HepG2 (cell line): Measurements from ENCODE around the gene RPS27A. TPM values are rescaled to one million over a fixed set of nuclear protein-coding genes. Genes with fewer than 3 reads are reported as not detected.

Source experiments
- CBX2 ChIP-seq, 2 experiments: fragments of 200-600 bp in 1 of 2; sonication (generic); formaldehyde crosslinking in 1 of 2; IDR thresholded peaks; 2 replicates each; pipeline versions ENCODE4 v1.7.0 to v1.8.1; 2018 to 2022; ENCODE audit warnings: low read depth in 2 of 2, low read length in 1 of 2, mild to moderate bottlenecking in 1 of 2, missing genetic modification reagents in 1 of 2
- EZH2 ChIP-seq: conservative IDR thresholded peaks from 2 replicates; pipeline ENCODE4 v1.6.1; 2012; ENCODE audit warnings: mild to moderate bottlenecking, low read depth, low read length, moderate library complexity
- FOXC1 ChIP-seq: sonication (generic); formaldehyde crosslinking; IDR thresholded peaks from 2 replicates; pipeline ENCODE4 v1.8.0; 2022; ENCODE audit warnings: mild to moderate bottlenecking, missing genetic modification reagents, borderline replicate concordance
- MIER3 ChIP-seq: IDR thresholded peaks from 2 replicates; pipeline ENCODE4 v1.6.1; 2016; ENCODE audit warnings: missing compliant biosample characterization, borderline replicate concordance
- PCBP1 ChIP-seq: fragments of 200-400 bp; formaldehyde crosslinking; IDR thresholded peaks from 2 replicates; pipeline ENCODE4 v1.6.1; 2017; ENCODE audit warnings: mild to moderate bottlenecking, low read depth, low read length, borderline replicate concordance
- PRMT3 ChIP-seq: sonication (generic); formaldehyde crosslinking; IDR thresholded peaks from 2 replicates; pipeline ENCODE4 v1.8.1; 2022; ENCODE audit warnings: low read depth, mild to moderate bottlenecking, moderate library complexity, missing genetic modification reagents, borderline replicate concordance
- SMAD1 ChIP-seq: sonication (generic); formaldehyde crosslinking; IDR thresholded peaks from 2 replicates; pipeline ENCODE4 v1.4.0; 2020; ENCODE audit warnings: missing genetic modification reagents, low read depth, mild to moderate bottlenecking, borderline replicate concordance
- SMAD3 ChIP-seq: sonication (generic); formaldehyde crosslinking; IDR thresholded peaks from 2 replicates; pipeline ENCODE4 v1.4.0; 2020; ENCODE audit warnings: missing genetic modification reagents
- TBL1XR1 ChIP-seq: fragments of 150-350 bp; IDR thresholded peaks from 2 replicates; pipeline ENCODE4 v1.6.1; 2014; ENCODE audit warnings: borderline replicate concordance, low read length; ENCODE audit not compliant: partially characterized antibody
- TCF12 ChIP-seq, 2 experiments: fragments of 450-650 bp in 1 of 2; sonication (generic) in 1 of 2; formaldehyde crosslinking in 1 of 2; IDR thresholded peaks; 2 replicates each; pipeline versions ENCODE4 v1.6.1 to v1.8.0; 2017 to 2022; ENCODE audit warnings: antibody characterized with exemption in 1 of 2, mild to moderate bottlenecking in 1 of 2, missing genetic modification reagents in 1 of 2, moderate library complexity in 1 of 2
- TOPORS ChIP-seq: sonication (generic); formaldehyde crosslinking; IDR thresholded peaks from 2 replicates; pipeline ENCODE4 v1.8.0; 2023; ENCODE audit warnings: mild to moderate bottlenecking, missing genetic modification reagents
- ZNF616 ChIP-seq: sonication (generic); formaldehyde crosslinking; IDR thresholded peaks from 2 replicates; pipeline ENCODE4 v1.5.0; 2020; ENCODE audit warnings: low read depth, mild to moderate bottlenecking, missing genetic modification reagents
- ZNF709 ChIP-seq: sonication (generic); formaldehyde crosslinking; IDR thresholded peaks from 2 replicates; pipeline ENCODE4 v1.5.0; 2020; ENCODE audit warnings: mild to moderate bottlenecking, missing genetic modification reagents
- polyA plus RNA-seq, 8 experiments: library from polyadenylated mRNA; depleted of rRNA in 3 of 8; stranded (reverse) in 7 of 8; unstranded in 1 of 8; fragments of >200 nt; fragmentation: Illumina TruSeq in 4 of 8; extraction: Trizol in 4 of 8; gene quantifications; 2 replicates each; pipeline versions ENCODE4 v1.2.1 to v1.2.3, GENCODE V29; 2011 to 2016; ENCODE audit warnings: low read depth in 4 of 8, missing spikeins in 1 of 8, mixed read lengths in 1 of 8; ENCODE audit not compliant: insufficient read depth in 1 of 8
- total RNA-seq, 5 experiments: library from RNA; depleted of rRNA; stranded (reverse); fragments of >200 nt; fragmentation: Illumina TruSeq; extraction: Trizol; gene quantifications; 2 replicates each; pipeline ENCODE4 v1.2.3, GENCODE V29; 2016; ENCODE audit warnings: low read depth in 1 of 5
- TF ChIP-seq, protein P1 (sequence below), 2 experiments: fragments of 450-650 bp in 1 of 2; sonication (generic) in 1 of 2; formaldehyde crosslinking in 1 of 2; IDR thresholded peaks; 2 replicates each; pipeline versions ENCODE4 v1.6.1 to v1.8.0; 2016 to 2022; ENCODE audit warnings: antibody characterized with exemption in 1 of 2, mild to moderate bottlenecking in 1 of 2, missing genetic modification reagents in 1 of 2
- TF ChIP-seq, protein P2 (sequence below): sonication (generic); formaldehyde crosslinking; IDR thresholded peaks from 2 replicates; pipeline ENCODE4 v1.8.0; 2022; ENCODE audit warnings: missing genetic modification reagents, low read depth, mild to moderate bottlenecking, borderline replicate concordance
- TF ChIP-seq, protein P3 (sequence below): sonication (generic); formaldehyde crosslinking; IDR thresholded peaks from 2 replicates; pipeline ENCODE4 v1.8.0; 2023; ENCODE audit warnings: mild to moderate bottlenecking, missing genetic modification reagents

Gene RPS27A
- total and polyA plus RNA-seq, 2 of the 13 experiments (the other 11 are each of a cell fraction or from before 2014, with no cell fraction given): 2,779 to 3,269 TPM

DNA sequence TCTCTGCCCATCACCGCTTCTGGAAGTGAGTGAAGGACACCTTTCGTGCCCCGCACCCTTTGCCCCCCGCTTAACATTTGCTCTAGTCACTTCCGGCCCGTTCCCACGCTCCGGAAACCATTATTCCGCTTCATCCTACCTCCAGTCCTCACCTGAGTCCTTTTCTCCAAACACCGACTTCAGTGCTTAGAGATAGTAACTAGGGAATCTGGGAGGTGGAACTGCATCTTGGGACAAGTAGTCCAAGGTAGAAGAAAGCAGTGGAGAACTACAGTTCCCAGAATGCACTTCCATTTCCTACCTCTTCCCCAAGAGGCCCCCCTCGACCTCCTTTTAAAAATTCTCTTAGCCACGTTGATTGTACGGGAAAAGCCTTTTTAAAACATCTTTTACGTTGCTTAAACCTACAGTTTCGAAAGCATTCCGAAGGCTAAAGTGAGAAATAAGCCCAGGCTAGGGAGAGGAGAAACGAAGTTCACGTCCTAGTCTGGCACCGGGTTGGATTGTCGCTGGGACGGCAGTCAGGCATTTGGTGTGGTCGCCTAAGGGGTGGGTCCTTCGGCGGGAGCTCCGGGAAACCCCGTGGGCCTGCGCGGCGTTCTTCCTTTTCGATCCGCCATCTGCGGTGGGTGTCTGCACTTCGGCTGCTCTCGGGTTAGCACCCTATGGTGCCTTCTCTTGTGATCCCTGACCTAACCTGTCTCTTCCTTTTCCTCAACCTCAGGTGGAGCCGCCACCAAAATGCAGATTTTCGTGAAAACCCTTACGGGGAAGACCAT lies at the start of gene RPS27A, which contains the start of gene CLHC1 (continued):
- TF ChIP-seq TCF12 (IDR thresholded peaks at IDR 0.05) (no peak), TCF12 (CRISPR knock-in tag; IDR thresholded peaks at IDR 0.05) (peak; percentile 19; the same call in 1 of the 2 replicates), TBL1XR1 (no peak), TOPORS (CRISPR knock-in tag) (peak; percentile 61; the same call in 1 of the 2 replicates), CBX2 (IDR thresholded peaks at IDR 0.05; ENCODE audit: low read depth, low read length) (no peak), CBX2 (CRISPR knock-in tag; IDR thresholded peaks at IDR 0.05; ENCODE audit: low read depth) (no peak), EZH2 (no peak), ZNF616 (CRISPR knock-in tag) (no peak), SMAD1 (CRISPR knock-in tag) (peak; percentile 89), SMAD3 (CRISPR knock-in tag) (peak; percentile 40; the same call in 1 of the 2 replicates), PRMT3 (CRISPR knock-in tag) (peak; percentile 81), MIER3 (CRISPR knock-in tag) (peak; percentile 25; the same call in 1 of the 2 replicates), PCBP1 (no peak), FOXC1 (no peak; the same call in 1 of the 2 replicates), ZNF709 (CRISPR knock-in tag) (peak; percentile 88)
- TF ChIP-seq, protein P1, sequence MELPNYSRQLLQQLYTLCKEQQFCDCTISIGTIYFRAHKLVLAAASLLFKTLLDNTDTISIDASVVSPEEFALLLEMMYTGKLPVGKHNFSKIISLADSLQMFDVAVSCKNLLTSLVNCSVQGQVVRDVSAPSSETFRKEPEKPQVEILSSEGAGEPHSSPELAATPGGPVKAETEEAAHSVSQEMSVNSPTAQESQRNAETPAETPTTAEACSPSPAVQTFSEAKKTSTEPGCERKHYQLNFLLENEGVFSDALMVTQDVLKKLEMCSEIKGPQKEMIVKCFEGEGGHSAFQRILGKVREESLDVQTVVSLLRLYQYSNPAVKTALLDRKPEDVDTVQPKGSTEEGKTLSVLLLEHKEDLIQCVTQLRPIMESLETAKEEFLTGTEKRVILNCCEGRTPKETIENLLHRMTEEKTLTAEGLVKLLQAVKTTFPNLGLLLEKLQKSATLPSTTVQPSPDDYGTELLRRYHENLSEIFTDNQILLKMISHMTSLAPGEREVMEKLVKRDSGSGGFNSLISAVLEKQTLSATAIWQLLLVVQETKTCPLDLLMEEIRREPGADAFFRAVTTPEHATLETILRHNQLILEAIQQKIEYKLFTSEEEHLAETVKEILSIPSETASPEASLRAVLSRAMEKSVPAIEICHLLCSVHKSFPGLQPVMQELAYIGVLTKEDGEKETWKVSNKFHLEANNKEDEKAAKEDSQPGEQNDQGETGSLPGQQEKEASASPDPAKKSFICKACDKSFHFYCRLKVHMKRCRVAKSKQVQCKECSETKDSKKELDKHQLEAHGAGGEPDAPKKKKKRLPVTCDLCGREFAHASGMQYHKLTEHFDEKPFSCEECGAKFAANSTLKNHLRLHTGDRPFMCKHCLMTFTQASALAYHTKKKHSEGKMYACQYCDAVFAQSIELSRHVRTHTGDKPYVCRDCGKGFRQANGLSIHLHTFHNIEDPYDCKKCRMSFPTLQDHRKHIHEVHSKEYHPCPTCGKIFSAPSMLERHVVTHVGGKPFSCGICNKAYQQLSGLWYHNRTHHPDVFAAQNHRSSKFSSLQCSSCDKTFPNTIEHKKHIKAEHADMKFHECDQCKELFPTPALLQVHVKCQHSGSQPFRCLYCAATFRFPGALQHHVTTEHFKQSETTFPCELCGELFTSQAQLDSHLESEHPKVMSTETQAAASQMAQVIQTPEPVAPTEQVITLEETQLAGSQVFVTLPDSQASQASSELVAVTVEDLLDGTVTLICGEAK (IDR thresholded peaks at IDR 0.05): peak; percentile 22; the same call in 1 of the 2 replicates
- TF ChIP-seq, protein P1 (CRISPR knock-in tag; IDR thresholded peaks at IDR 0.05): peak; percentile 47
- TF ChIP-seq, protein P2, sequence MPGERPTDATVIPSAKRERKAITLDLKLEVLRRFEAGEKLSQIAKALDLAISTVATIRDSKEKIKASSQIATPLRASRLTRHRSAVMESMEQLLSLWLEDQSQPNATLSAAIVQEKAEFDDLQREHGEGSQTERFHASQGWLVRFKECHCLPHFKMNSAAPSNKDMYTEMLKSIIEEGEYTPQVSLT (CRISPR knock-in tag): no peak; the same call in 1 of the 2 replicates
- TF ChIP-seq, protein P3, sequence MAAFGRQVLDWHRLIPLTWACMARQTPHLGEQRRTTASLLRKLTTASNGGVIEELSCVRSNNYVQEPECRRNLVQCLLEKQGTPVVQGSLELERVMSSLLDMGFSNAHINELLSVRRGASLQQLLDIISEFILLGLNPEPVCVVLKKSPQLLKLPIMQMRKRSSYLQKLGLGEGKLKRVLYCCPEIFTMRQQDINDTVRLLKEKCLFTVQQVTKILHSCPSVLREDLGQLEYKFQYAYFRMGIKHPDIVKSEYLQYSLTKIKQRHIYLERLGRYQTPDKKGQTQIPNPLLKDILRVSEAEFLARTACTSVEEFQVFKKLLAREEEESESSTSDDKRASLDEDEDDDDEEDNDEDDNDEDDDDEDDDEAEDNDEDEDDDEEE (CRISPR knock-in tag): no peak
